ENCODE measurements around the gene RHOF. TPM values are rescaled to one million over a fixed set of nuclear protein-coding genes. Genes with fewer than 3 reads are reported as not detected.

Gene RHOF, protein sequence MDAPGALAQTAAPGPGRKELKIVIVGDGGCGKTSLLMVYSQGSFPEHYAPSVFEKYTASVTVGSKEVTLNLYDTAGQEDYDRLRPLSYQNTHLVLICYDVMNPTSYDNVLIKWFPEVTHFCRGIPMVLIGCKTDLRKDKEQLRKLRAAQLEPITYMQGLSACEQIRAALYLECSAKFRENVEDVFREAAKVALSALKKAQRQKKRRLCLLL
- 3.5 and 20.1 TPM in 2 replicates for total RNA-seq

DNA sequence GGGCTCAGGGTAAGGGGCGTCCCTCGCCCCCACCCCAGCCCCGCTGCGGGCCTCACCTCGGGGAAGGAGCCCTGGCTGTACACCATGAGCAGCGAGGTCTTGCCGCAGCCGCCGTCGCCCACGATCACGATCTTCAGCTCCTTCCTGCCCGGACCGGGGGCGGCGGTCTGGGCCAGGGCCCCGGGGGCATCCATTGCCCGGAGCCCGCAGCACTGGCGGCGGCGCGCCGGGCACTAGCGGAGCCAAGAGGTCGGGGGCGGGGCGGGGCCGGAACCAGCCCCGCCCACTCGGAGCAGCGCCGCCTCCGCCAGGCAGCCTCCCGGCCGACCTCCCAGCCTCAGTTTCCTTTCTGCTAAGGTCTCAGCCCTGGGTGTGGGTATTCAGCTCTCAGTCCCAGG lies at the start of gene RHOF:
Gene RHOF, minus strand, starts transcription at position 249 of the 398 bp plus-strand sequence. Its CDS starts 55 bp downstream, at position 194.

DNA sequence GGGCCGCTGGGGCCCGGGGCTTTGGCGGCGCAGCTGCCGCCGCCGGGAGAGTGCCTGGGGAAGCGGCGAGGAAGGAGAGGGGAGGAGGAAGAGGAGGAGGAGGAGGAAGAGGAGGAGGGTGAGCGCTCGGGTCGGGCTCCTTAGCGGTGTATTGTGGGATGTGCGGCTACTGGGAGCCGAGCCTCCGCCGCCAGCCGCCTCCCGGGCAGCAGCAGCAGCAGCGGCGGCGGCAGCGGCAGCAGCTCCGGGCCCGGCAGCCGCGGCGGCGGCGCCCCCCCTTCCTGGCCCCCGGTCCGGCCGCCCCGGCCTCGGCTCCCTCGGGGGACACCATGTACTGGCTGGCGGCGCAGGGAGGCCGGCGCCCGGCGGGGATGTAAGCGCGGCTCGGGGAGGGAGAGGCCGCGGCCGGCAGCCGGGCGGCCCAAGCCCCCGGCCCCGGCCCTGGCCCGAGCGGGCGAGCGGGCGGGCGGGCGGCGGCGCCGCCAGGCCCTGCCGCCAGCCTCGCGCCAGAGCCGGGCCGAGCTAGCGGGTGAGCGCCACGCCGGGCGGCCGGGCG lies 10.5 kb upstream of the RHOF start, which contains the start of gene SETD1B:
Gene SETD1B, plus strand, starts transcription at position 149 of the 556 bp plus-strand sequence. CDS start 729 bp downstream, outside the sequence.

Other genes starting within 250 kb of the RHOF start
- 13.7 and 20.1 TPM in 2 replicates for gene KDM2B, start 212.7 kb downstream of the RHOF start, total RNA-seq
- 7.5 and 16.4 TPM in 2 replicates for gene ORAI1, start 167.2 kb downstream of the RHOF start, total RNA-seq
- 0.26 and 2.8 TPM in 2 replicates for gene MORN3, start 124.0 kb downstream of the RHOF start, total RNA-seq
- gene TMEM120B, start 80.9 kb downstream of the RHOF start, total RNA-seq: 4.9 and 6.5 TPM in 2 replicates
- 4.7 and 7.6 TPM in 2 replicates for gene SETD1B, start 10.3 kb upstream of the RHOF start, total RNA-seq
- gene HPD, start 65.2 kb upstream of the RHOF start, total RNA-seq: 4.9 and 8.8 TPM in 2 replicates
- 29.9 and 59.6 TPM in 2 replicates for gene PSMD9, start 95.1 kb upstream of the RHOF start, total RNA-seq
- gene CFAP251, start 124.9 kb upstream of the RHOF start, total RNA-seq: 0.09 and 4.3 TPM in 2 replicates
- gene BCL7A, start 228.2 kb upstream of the RHOF start, total RNA-seq: 2.0 and 6.9 TPM in 2 replicates

Measured in pericardium fibroblast (primary cell).